ENCODE data around the gene PCDHGA1.
"Not testable (repeated sequence)": the region's sequence is repeated elsewhere in the genome, so short reads cannot be mapped to it uniquely, and the experiment has no call there.

PCDHGA1 gene

GRCh38 chr5:141382469-141383294 lies 52.4 kb downstream of the PCDHGA1 start, which contains the start of gene PCDHGA7:
TSS of gene PCDHGA7 (plus strand) at chr5:141382742. CDS start at chr5:141382900, 158 bp downstream.
- DNase-seq (ENCODE audit: low read depth), result peak; percentile 14

DNA sequence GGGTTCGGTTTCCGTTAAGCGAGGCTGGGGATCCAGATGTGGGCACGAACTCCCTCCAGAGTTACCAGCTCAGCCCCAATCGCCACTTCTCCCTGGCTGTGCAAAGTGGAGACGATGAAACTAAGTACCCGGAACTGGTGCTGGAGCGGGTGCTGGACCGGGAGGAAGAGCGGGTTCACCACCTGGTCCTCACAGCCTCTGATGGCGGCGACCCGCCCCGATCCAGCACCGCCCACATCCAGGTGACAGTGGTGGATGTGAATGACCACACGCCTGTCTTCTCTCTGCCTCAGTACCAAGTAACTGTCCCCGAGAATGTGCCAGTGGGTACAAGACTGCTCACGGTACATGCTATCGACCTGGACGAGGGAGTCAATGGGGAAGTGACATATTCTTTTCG lies 53.0 kb downstream of the PCDHGA1 start:
- no peak for DNase-seq (ENCODE audit: low read depth)

GRCh38 chr5:141384471-141385267 lies 54.4 kb downstream of the PCDHGA1 start:
- no peak for DNase-seq (ENCODE audit: low read depth)

DNA sequence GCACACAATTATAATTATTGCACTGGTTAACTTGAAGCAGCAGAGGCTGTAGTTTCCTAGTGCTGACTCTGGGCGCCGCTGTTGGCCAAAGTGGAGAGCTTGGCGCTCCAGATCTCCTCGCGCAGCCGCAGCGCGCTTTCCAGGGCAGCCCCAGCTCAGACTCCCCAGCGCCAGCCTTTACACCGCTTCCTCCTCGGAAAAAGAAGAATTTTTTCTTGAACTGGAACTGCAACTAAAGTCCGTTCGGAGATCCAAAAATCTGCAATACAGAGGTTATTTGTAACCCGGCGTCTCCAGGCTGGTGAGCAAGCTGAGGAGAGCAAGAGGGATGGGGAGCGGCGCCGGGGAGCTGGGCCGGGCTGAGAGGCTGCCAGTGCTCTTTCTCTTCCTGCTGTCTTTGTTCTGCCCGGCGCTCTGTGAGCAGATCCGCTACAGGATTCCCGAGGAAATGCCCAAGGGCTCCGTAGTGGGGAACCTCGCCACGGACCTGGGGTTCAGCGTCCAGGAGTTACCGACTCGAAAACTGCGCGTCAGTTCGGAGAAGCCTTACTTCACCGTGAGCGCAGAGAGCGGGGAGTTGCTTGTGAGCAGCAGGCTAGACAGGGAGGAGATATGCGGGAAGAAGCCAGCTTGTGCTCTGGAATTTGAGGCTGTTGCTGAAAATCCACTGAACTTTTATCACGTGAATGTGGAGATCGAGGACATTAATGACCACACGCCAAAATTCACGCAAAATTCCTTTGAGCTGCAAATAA lies 57.4 kb downstream of the PCDHGA1 start, which contains the start of gene PCDHGB4:
PCDHGB4 (plus strand) TSS at position 142 of the 755 bp plus-strand sequence; CDS start at position 329, 187 bp downstream.
- DNase-seq (ENCODE audit: low read depth), result not testable (repeated sequence)

DNA sequence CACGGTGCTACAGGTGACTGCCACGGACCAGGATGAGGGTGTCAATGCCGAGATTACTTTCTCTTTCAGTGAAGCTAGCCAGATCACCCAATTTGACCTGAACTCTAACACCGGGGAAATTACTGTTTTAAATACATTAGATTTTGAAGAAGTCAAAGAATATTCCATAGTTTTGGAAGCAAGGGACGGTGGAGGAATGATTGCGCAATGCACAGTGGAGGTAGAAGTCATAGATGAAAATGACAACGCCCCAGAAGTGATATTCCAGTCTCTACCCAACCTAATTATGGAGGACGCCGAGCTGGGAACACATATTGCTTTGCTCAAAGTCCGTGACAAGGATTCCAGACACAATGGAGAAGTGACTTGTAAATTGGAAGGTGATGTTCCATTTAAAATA lies 58.3 kb downstream of the PCDHGA1 start:
- DNase-seq (ENCODE audit: low read depth), result no peak

DNA sequence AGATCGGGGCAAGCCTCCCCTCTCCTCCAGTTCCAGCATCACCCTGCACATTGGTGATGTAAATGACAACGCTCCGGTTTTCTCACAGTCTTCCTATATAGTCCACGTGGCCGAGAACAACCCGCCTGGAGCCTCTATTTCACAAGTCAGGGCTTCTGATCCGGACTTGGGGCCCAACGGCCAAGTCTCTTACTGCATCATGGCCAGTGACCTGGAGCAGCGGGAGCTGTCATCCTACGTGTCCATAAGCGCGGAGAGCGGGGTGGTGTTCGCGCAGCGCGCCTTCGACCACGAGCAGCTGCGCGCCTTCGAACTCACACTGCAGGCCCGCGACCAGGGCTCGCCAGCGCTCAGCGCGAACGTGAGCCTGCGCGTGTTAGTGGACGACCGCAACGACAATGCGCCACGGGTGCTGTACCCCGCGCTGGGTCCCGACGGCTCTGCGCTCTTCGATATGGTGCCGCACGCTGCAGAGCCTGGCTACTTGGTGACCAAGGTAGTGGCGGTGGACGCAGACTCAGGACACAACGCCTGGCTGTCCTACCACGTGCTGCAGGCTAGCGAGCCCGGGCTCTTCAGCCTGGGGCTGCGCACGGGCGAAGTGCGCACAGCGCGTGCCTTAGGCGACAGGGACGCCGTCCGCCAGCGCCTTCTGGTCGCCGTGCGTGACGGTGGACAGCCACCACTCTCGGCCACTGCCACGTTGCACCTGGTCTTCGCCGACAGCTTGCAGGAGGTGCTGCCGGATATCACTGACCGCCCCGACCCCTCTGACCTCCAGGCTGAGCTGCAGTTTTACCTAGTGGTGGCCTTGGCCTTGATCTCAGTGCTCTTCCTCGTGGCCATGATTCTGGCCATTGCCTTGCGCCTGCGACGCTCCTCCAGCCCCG lies 59.1 kb downstream of the PCDHGA1 start:
- DNase-seq (ENCODE audit: low read depth), result no peak

DNA sequence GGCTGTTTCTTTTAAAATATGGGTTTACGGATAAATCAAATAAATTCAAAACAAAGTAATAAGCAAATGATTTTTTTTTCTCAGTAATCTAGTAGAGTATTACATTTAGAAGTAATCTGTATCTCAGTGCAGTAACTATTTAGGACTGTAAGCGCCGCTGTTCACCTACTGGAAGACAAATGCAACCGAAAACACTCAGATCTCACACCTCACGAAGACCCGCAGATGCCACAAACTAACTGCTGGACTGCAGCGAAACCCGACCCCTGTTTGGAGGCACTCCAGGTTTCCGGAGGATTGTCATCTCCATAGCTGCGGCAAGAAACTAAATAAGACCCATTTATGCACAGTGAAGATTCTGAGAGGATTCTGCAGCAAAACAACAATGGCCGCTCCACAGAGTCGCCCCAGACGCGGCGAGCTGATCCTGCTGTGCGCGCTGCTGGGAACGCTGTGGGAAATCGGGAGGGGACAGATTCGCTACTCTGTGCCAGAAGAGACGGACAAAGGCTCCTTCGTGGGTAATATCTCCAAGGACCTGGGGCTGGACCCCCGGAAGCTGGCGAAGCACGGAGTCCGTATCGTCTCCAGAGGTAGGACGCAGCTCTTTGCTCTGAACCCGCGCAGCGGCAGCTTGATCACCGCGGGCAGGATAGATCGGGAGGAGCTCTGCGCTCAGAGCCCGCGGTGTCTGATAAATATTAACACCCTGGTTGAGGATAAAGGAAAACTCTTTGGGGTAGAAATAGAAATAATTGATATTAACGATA lies 62.3 kb downstream of the PCDHGA1 start, which contains the start of gene PCDHGA8:
PCDHGA8 (plus strand) TSS at position 205 of the 770 bp plus-strand sequence; CDS start at position 386, 181 bp downstream.
- no peak for DNase-seq (ENCODE audit: low read depth)

DNA sequence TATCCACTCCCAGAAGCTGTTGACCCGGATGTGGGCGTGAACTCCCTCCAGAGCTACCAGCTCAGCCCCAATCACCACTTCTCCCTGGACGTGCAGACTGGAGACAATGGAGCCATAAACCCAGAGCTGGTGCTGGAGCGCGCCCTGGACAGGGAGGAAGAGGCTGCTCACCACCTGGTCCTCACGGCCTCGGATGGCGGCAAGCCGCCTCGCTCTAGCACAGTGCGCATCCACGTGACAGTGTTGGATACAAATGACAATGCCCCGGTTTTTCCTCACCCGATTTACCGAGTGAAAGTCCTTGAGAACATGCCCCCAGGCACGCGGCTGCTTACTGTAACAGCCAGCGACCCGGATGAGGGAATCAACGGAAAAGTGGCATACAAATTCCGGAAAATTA lies 63.0 kb downstream of the PCDHGA1 start:
- DNase-seq (ENCODE audit: low read depth), result no peak

DNA sequence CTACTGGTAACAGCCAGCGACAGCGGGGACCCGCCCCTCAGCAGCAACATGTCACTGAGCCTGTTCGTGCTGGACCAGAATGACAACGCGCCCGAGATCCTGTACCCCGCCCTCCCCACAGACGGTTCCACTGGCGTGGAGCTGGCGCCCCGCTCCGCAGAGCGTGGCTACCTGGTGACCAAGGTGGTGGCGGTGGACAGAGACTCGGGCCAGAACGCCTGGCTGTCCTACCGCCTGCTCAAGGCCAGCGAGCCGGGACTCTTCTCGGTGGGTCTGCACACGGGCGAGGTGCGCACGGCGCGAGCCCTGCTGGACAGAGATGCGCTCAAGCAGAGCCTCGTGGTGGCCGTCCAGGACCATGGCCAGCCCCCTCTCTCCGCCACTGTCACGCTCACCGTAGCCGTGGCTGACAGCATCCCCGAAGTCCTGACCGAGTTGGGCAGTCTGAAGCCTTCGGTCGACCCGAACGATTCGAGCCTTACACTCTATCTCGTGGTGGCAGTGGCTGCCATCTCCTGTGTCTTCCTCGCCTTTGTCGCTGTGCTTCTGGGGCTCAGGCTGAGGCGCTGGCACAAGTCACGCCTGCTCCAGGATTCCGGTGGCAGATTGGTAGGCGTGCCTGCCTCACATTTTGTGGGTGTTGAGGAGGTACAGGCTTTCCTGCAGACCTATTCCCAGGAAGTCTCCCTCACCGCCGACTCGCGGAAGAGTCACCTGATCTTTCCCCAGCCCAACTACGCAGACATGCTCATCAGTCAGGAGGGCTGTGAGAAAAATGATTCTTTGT lies 64.3 kb downstream of the PCDHGA1 start:
- not testable (repeated sequence) for DNase-seq (ENCODE audit: low read depth)

GRCh38 chr5:141397756-141398551 lies 67.6 kb downstream of the PCDHGA1 start, which contains the start of gene PCDHGB5:
TSS of gene PCDHGB5 (plus strand) at chr5:141397947. CDS start at chr5:141398128, 181 bp downstream.
- not testable (repeated sequence) for DNase-seq (ENCODE audit: low read depth)

DNA sequence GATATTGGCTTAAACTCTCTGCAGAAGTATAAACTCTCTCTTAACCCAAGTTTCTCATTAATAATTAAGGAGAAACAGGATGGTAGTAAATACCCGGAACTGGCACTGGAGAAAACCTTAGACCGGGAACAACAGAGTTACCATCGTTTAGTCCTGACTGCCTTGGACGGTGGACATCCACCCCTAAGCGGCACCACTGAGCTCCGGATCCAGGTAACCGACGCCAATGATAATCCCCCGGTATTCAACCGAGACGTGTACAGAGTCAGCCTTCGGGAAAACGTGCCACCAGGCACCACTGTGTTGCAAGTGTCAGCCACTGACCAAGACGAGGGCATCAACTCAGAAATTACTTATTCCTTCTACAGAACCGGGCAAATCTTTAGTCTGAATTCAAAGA lies 68.3 kb downstream of the PCDHGA1 start:
- DNase-seq (ENCODE audit: low read depth), result no peak

- DNase-seq (ENCODE audit: low read depth), result no peak
These were observed 69.4 kb downstream of the PCDHGA1 start for GRCh38 chr5:141399555-141400258.

DNA sequence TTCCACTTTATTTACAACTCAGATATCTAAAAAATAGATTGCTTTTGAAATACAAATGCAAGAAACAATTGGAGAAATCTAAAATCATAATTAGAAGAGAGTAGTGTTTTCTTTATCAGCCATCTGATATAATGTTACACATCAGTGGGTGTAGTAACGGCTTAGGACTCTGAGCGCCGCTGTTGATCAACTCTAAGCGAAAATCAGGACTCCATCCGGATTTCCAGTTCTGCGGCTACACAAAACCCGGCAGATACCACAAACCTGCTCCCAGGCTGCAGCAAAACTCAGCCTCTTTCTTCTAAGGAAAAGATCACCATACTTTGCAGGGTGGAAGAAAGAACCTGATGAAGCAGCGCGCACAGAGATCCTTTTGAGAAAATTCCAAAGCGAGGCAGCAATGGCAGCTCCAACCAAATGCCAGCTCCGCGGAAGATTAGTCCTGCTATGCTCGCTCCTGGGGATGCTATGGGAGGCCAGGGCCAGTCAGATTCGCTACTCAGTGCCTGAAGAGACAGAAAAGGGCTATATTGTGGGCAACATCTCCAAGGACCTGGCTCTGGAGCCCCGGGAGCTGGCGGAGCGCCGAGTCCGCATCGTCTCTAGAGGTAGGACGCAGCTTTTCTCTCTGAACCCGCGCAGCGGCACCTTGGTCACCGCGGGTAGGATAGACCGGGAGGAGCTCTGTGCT lies 72.4 kb downstream of the PCDHGA1 start, which contains the start of gene PCDHGA9:
PCDHGA9 (plus strand) TSS at position 226 of the 691 bp plus-strand sequence; CDS start at position 401, 175 bp downstream.
- no peak for DNase-seq (ENCODE audit: low read depth)

- no peak for DNase-seq (ENCODE audit: low read depth)
These were observed 73.1 kb downstream of the PCDHGA1 start for GRCh38 chr5:141403387-141403786.

DNA sequence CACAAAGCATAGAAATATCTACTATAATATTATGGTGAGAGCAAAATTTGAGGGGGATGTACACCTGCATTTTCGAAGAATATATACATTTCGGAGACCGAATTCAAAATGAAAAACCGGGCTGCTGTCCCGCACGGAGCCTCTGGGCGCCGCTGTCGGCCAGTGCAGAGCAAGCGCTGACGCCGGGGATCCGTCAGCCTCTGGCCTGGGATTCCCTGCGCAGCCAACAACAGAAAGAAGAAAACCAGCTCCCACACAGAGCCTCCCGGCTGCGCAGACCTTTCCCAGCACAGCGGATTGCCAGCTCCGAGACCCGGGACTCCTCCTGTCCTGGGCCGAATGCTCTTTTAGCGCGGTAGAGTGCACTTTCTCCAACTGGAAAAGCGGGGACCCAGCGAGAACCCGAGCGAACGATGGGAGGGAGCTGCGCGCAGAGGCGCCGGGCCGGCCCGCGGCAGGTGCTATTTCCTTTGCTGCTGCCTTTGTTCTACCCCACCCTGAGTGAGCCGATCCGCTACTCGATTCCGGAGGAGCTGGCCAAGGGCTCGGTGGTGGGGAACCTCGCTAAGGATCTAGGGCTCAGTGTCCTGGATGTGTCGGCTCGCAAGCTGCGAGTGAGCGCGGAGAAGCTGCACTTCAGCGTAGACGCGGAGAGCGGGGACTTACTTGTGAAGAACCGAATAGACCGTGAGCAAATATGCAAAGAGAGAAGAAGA lies 77.6 kb downstream of the PCDHGA1 start, which contains the start of gene PCDHGB6:
PCDHGB6 (plus strand) TSS at position 232 of the 716 bp plus-strand sequence; CDS start at position 414, 182 bp downstream.
- not testable (repeated sequence) for DNase-seq (ENCODE audit: low read depth)
